Measurements from ENCODE around the gene IPO11.

IPO11 gene

GRCh38 chr5:62375627-62376026, 36.9 kb upstream of the IPO11 start:
- H3K4me1 ChIP-seq (ENCODE audit: insufficient read depth, low read length, severe bottlenecking) = no peaks in the 10 kb centered on the region
- H4K20me1 ChIP-seq (ENCODE audit: insufficient read depth, low read length) = no peaks in the 10 kb centered on the region
- H3K36me3 ChIP-seq (ENCODE audit: insufficient read depth, low read length) = peaks cover 84% of the 10 kb centered on the region
- H3K27me3 ChIP-seq (ENCODE audit: insufficient read depth, low read length) = no peaks in the 10 kb centered on the region
- H3K27ac ChIP-seq (ENCODE audit: low read depth, low read length, poor library complexity, severe bottlenecking) = no peak overlapping the region
- no peak overlapping the region for H3K4me2 ChIP-seq (ENCODE audit: low read length)
- H3K79me2 ChIP-seq (ENCODE audit: insufficient read depth, low read length) = no peaks in the 10 kb centered on the region
- no peaks in the 10 kb centered on the region for H3K9me2 ChIP-seq (ENCODE audit: low read depth, low read length)
- TF ChIP-seq EZH2 (IDR thresholded peaks at IDR 0.05; ENCODE audit: borderline replicate concordance, low read length) (no peak), CTCF (IDR thresholded peaks at IDR 0.05; ENCODE audit: low read length) (no peak)
- H3K9ac ChIP-seq (ENCODE audit: low read length) = no peak overlapping the region
- no peaks in the 10 kb centered on the region for H3F3A ChIP-seq (ENCODE audit: insufficient read depth, low read length)
- no peaks in the 10 kb centered on the region for H3K9me3 ChIP-seq (ENCODE audit: low read length)
- no peak overlapping the region for H3K4me3 ChIP-seq (ENCODE audit: low read depth, low read length, poor library complexity, severe bottlenecking)
- no peak overlapping the region for H2AFZ ChIP-seq (ENCODE audit: low read length)

- no peak overlapping the region for H3K4me3 ChIP-seq (ENCODE audit: low read depth, low read length, poor library complexity, severe bottlenecking)
- H3K4me2 ChIP-seq (ENCODE audit: low read length) = no peak overlapping the region
- H4K20me1 ChIP-seq (ENCODE audit: insufficient read depth, low read length) = no peaks in the 10 kb centered on the region
- no peaks in the 10 kb centered on the region for H3F3A ChIP-seq (ENCODE audit: insufficient read depth, low read length)
- H2AFZ ChIP-seq (ENCODE audit: low read length) = no peak overlapping the region
- no peaks in the 10 kb centered on the region for H3K9me2 ChIP-seq (ENCODE audit: low read depth, low read length)
- no peaks in the 10 kb centered on the region for H3K27me3 ChIP-seq (ENCODE audit: insufficient read depth, low read length)
- no peaks in the 10 kb centered on the region for H3K4me1 ChIP-seq (ENCODE audit: insufficient read depth, low read length, severe bottlenecking)
- no peaks in the 10 kb centered on the region for H3K79me2 ChIP-seq (ENCODE audit: insufficient read depth, low read length)
- no peak overlapping the region for H3K27ac ChIP-seq (ENCODE audit: low read depth, low read length, poor library complexity, severe bottlenecking)
- no peak for TF ChIP-seq CTCF (IDR thresholded peaks at IDR 0.05; ENCODE audit: low read length)
- TF ChIP-seq EZH2 (IDR thresholded peaks at IDR 0.05; ENCODE audit: borderline replicate concordance, low read length) = no peak
- no peaks in the 10 kb centered on the region for H3K9me3 ChIP-seq (ENCODE audit: low read length)
- H3K36me3 ChIP-seq (ENCODE audit: insufficient read depth, low read length) = peaks cover 87% of the 10 kb centered on the region
- no peak overlapping the region for H3K9ac ChIP-seq (ENCODE audit: low read length)
Measured at GRCh38 chr5:62376064-62376463, 36.5 kb upstream of the IPO11 start.

- Histone ChIP-seq H3K36me3 (ENCODE audit: insufficient read depth, low read length) (peaks cover 93% of the 10 kb centered on the region), H3K9ac (ENCODE audit: low read length) (no peak overlapping the region)
- TF ChIP-seq EZH2 (IDR thresholded peaks at IDR 0.05; ENCODE audit: borderline replicate concordance, low read length) = no peak
- TF ChIP-seq CTCF (IDR thresholded peaks at IDR 0.05; ENCODE audit: low read length) = no peak
Measured at GRCh38 chr5:62385131-62385530, 27.4 kb upstream of the IPO11 start.

More at GRCh38 chr5:62385131-62385530, 27.4 kb upstream of the IPO11 start:
- no peak overlapping the region for H2AFZ ChIP-seq (ENCODE audit: low read length)
- no peak overlapping the region for H3K27ac ChIP-seq (ENCODE audit: low read depth, low read length, poor library complexity, severe bottlenecking)
- no peaks in the 10 kb centered on the region for H3K79me2 ChIP-seq (ENCODE audit: insufficient read depth, low read length)
- no peaks in the 10 kb centered on the region for H3K4me1 ChIP-seq (ENCODE audit: insufficient read depth, low read length, severe bottlenecking)
- H3K9me2 ChIP-seq (ENCODE audit: low read depth, low read length) = no peaks in the 10 kb centered on the region
- H3K4me3 ChIP-seq (ENCODE audit: low read depth, low read length, poor library complexity, severe bottlenecking) = no peak overlapping the region
- no peak overlapping the region for H3K4me2 ChIP-seq (ENCODE audit: low read length)
- H3F3A ChIP-seq (ENCODE audit: insufficient read depth, low read length) = peaks cover 2% of the 10 kb centered on the region; the same call in 1 of the 2 replicates
- no peaks in the 10 kb centered on the region for H3K9me3 ChIP-seq (ENCODE audit: low read length)
- H4K20me1 ChIP-seq (ENCODE audit: insufficient read depth, low read length) = peaks cover 3% of the 10 kb centered on the region; the same call in 1 of the 2 replicates
- H3K27me3 ChIP-seq (ENCODE audit: insufficient read depth, low read length) = no peaks in the 10 kb centered on the region

All from OCI-LY1 (cell line).